ENCODE data around the gene ACCS.

The ACCS gene

GRCh38 chr11:44065841-44066731 lies at the start of gene ACCS:
Gene ACCS (plus strand): TSS chr11:44066270. CDS start chr11:44067628, 1,358 bp downstream.
- peak; percentile 66 for TF ChIP-seq CTCF (conservative IDR thresholded peaks at IDR 0.05; ENCODE audit: low read length)
- H3K4me3 ChIP-seq (ENCODE audit: low read length) = peak within 1 kb of the TSS; percentile 77
- DNase-seq (ENCODE audit: low read depth) = peak; percentile 97

- H3K4me3 ChIP-seq (ENCODE audit: low read length) = no peak overlapping the region
- no peak for DNase-seq (ENCODE audit: low read depth)
- no peak for TF ChIP-seq CTCF (conservative IDR thresholded peaks at IDR 0.05; ENCODE audit: low read length)
These were observed 49.3 kb upstream of the ACCS start for GRCh38 chr11:44016546-44017442.

- peak; percentile 31 for DNase-seq (ENCODE audit: low read depth)
- TF ChIP-seq CTCF (conservative IDR thresholded peaks at IDR 0.05; ENCODE audit: low read length) = no peak
- no peak overlapping the region for H3K4me3 ChIP-seq (ENCODE audit: low read length)
These were observed 48.5 kb upstream of the ACCS start for GRCh38 chr11:44017443-44018126.

DNA sequence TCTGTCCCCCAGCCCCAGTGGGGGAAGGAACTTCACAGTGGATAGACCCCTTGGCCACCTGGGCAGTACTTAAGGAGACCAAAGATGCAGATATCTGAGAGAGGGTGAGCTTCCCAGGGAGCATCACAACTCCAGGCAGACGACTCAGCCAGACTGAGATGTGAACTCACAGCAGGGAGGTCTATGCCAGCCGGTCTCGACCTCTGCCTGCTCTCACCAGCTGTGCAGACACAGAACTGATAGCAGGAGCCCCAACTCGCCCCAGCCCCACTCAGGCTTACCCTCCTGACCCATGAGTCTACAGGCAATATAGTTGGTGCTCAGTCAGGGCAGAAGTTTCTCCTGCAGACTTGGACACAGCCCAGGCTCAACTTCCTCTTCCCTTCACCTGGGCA lies 47.9 kb upstream of the ACCS start:
- DNase-seq (ENCODE audit: low read depth) = no peak
- TF ChIP-seq CTCF (conservative IDR thresholded peaks at IDR 0.05; ENCODE audit: low read length) = no peak

DNA sequence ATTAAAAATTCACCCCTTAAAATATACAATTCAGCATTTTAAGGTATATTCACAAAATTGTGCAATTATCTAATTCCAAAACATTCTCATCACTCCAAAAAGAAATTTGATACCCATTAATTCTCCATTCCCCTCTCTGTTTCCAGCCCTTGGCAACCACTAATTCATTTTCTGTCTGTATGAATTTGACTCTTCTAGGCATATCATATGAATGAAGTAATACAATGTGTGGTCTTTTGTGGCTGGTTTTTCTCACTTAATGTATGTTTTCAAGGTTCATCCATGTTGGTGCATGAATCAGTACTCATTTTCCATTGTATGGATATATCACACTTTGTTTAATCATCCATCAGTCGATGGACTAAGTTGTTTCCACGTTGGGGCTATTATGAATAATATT lies 47.2 kb upstream of the ACCS start:
- no peak overlapping the region for H3K4me3 ChIP-seq (ENCODE audit: low read length)
- no peak for DNase-seq (ENCODE audit: low read depth)
- no peak for TF ChIP-seq CTCF (conservative IDR thresholded peaks at IDR 0.05; ENCODE audit: low read length)

More for the DNA sequence above, 47.9 kb upstream of the ACCS start:
- no peak overlapping the region for H3K4me3 ChIP-seq (ENCODE audit: low read length)

DNA sequence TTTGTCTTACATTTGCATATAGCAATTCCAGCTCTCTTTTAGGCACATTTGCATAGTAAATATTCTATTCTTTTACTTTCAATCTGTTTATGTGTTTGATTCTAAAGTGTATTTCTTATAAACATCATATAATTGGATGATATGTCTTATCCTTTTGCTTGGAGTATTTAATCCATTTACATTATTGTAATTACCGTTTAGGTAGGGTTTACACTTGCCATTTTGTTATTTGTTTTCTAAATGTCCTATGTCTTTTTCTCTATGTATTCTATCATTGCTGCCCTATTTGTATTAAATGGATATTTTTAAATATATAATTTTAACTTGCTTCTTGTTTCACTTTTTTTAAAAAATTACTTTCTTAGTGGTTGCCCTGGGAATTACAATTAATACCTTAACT lies 41.1 kb upstream of the ACCS start:
- no peak for TF ChIP-seq CTCF (conservative IDR thresholded peaks at IDR 0.05; ENCODE audit: low read length)
- H3K4me3 ChIP-seq (ENCODE audit: low read length) = no peak overlapping the region
- no peak for DNase-seq (ENCODE audit: low read depth)
